ENCODE results near the gene PLET1.

DNA sequence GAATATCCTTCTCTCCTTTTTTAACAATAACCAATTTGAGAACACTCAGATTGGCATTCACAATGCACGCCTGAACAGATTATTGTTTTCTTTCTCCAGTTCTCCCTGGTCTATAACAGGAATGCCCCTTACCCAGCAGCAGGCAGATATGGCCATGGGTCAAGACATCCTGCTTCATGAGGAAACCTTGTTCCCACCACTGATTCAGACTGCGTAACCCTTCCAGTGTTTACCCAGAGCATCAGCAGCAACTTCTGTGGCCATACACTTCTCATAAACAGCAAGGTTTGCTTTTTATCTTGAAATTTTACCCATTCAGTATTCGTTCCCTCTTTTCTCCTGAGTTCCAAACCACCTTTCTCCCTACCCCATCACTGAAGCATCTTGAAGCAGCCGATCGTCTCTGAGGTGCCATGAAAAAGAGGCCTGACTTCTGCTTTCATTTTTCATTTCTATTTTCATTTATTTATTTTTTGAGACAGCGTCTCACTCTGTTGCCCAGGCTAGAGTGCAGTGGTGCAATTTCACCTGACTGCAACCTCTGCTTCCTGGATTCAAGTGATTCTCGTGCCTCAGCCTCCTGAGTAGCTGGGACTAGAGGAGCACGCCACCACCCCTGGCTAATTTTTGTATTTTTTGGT lies 24.8 kb downstream of the PLET1 start:
- TF ChIP-seq, protein P1, sequence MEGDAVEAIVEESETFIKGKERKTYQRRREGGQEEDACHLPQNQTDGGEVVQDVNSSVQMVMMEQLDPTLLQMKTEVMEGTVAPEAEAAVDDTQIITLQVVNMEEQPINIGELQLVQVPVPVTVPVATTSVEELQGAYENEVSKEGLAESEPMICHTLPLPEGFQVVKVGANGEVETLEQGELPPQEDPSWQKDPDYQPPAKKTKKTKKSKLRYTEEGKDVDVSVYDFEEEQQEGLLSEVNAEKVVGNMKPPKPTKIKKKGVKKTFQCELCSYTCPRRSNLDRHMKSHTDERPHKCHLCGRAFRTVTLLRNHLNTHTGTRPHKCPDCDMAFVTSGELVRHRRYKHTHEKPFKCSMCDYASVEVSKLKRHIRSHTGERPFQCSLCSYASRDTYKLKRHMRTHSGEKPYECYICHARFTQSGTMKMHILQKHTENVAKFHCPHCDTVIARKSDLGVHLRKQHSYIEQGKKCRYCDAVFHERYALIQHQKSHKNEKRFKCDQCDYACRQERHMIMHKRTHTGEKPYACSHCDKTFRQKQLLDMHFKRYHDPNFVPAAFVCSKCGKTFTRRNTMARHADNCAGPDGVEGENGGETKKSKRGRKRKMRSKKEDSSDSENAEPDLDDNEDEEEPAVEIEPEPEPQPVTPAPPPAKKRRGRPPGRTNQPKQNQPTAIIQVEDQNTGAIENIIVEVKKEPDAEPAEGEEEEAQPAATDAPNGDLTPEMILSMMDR (conservative IDR thresholded peaks at IDR 0.05; ENCODE audit: low read length): no peak
- TF ChIP-seq EZH2phosphoT487 (IDR thresholded peaks at IDR 0.05; ENCODE audit: borderline replicate concordance, low read depth, low read length): no peak
